Thymus (tissue), 14 donors: Measurements from ENCODE around the gene KLHDC7B. TPM values are rescaled to one million over a fixed set of nuclear protein-coding genes. Genes with fewer than 3 reads are reported as not detected.

Experiments used
- DNase-seq, 9 donors: peaks; one replicate each; pipeline ENCODE4 v3.0.0-alpha.2; 2013; ENCODE audit warnings: low spot score in 9 of 9, low read depth in 6 of 9, missing footprints in 1 of 9
- H3K27ac ChIP-seq, 2 donors: one replicate each; pipeline ENCODE4 v1.5.1; 2013; ENCODE audit warnings: control low read depth in 1 of 2, low read depth in 1 of 2, low read length in 1 of 2, mild to moderate bottlenecking in 1 of 2, moderate library complexity in 1 of 2
- H3K27me3 ChIP-seq, 2 donors: one replicate each; pipeline ENCODE4 v1.5.1; 2013; ENCODE audit warnings: low read length in 1 of 2; ENCODE audit not compliant: control insufficient read depth in 2 of 2, insufficient read depth in 1 of 2
- H3K36me3 ChIP-seq, 2 donors: one replicate each; pipeline ENCODE4 v1.5.1; 2013; ENCODE audit warnings: low read length in 1 of 2, mild to moderate bottlenecking in 1 of 2, moderate library complexity in 1 of 2; ENCODE audit not compliant: control insufficient read depth in 2 of 2, insufficient read depth in 2 of 2
- H3K4me1 ChIP-seq, 2 donors: one replicate each; pipeline ENCODE4 v1.5.1; 2013; ENCODE audit warnings: low read length in 2 of 2; ENCODE audit not compliant: control insufficient read depth in 2 of 2, insufficient read depth in 2 of 2
- H3K4me3 ChIP-seq, 2 donors: one replicate each; pipeline ENCODE4 v1.5.1; 2013; ENCODE audit warnings: low read length in 2 of 2, control low read depth in 1 of 2, mild to moderate bottlenecking in 1 of 2
- H3K9me3 ChIP-seq, 2 donors: one replicate each; pipeline ENCODE4 v1.5.1; 2013; ENCODE audit warnings: low read length in 1 of 2, mild to moderate bottlenecking in 1 of 2; ENCODE audit not compliant: control insufficient read depth in 2 of 2, insufficient read depth in 1 of 2
- WGBS: extraction: QIAGEN DNeasy Blood & Tissue Kit; methylation state at CpG from one replicate; pipeline ENCODE4 v1.1.7; 2013; 5-methylcytosine and 5-hydroxymethylcytosine counted together
- long read RNA-seq, 10 donors: transcript quantifications; one replicate each; lab custom pipeline, GENCODE V29; 2026
- polyA plus RNA-seq: library from polyadenylated mRNA; stranded (reverse); fragments of 200-250 nt; gene quantifications from one replicate; pipeline ENCODE4 v1.2.3, GENCODE V29; 2013
- total RNA-seq: library from RNA; stranded (reverse); fragments of 120-200 nt; gene quantifications from one replicate; pipeline ENCODE4 v1.2.4, GENCODE V29; 2013
- donor health status: healthy.

Gene KLHDC7B
- total RNA-seq, result 6.0 TPM
- 23.4 TPM for polyA plus RNA-seq
- long read RNA-seq, donor 1, full-length matches to known transcripts, result 1 of 1 reads
- long read RNA-seq, donor 1, partial matches to known transcripts, result 0 of 1 reads
- long read RNA-seq, donor 1, other reads (novel, unspliced or antisense), result 0 of 1 reads
- long read RNA-seq, donor 2, full-length matches to known transcripts, result 61 of 61 reads
- long read RNA-seq, donor 2, partial matches to known transcripts, result 0 of 61 reads
- long read RNA-seq, donor 2, other reads (novel, unspliced or antisense), result 0 of 61 reads
- long read RNA-seq, donor 3, full-length matches to known transcripts, result 14 of 14 reads
- long read RNA-seq, donor 3, partial matches to known transcripts, result 0 of 14 reads
- long read RNA-seq, donor 3, other reads (novel, unspliced or antisense), result 0 of 14 reads
- long read RNA-seq, donor 4, full-length matches to known transcripts, result 31 of 31 reads
- long read RNA-seq, donor 4, partial matches to known transcripts, result 0 of 31 reads
- long read RNA-seq, donor 4, other reads (novel, unspliced or antisense), result 0 of 31 reads
- long read RNA-seq, donor 5, full-length matches to known transcripts, result 60 of 60 reads
- long read RNA-seq, donor 5, partial matches to known transcripts, result 0 of 60 reads
- long read RNA-seq, donor 5, other reads (novel, unspliced or antisense), result 0 of 60 reads
- long read RNA-seq, donor 6, full-length matches to known transcripts, result 27 of 27 reads
- long read RNA-seq, donor 6, partial matches to known transcripts, result 0 of 27 reads
- long read RNA-seq, donor 6, other reads (novel, unspliced or antisense), result 0 of 27 reads
- long read RNA-seq, donor 7, full-length matches to known transcripts, result 22 of 22 reads
- long read RNA-seq, donor 7, partial matches to known transcripts, result 0 of 22 reads
- long read RNA-seq, donor 7, other reads (novel, unspliced or antisense), result 0 of 22 reads
- long read RNA-seq, donor 8, full-length matches to known transcripts, result 23 of 23 reads
- long read RNA-seq, donor 8, partial matches to known transcripts, result 0 of 23 reads
- long read RNA-seq, donor 8, other reads (novel, unspliced or antisense), result 0 of 23 reads
- long read RNA-seq, donor 9, full-length matches to known transcripts, result 14 of 14 reads
- long read RNA-seq, donor 9, partial matches to known transcripts, result 0 of 14 reads
- long read RNA-seq, donor 9, other reads (novel, unspliced or antisense), result 0 of 14 reads
- long read RNA-seq, donor 10, full-length matches to known transcripts, result 24 of 24 reads
- long read RNA-seq, donor 10, partial matches to known transcripts, result 0 of 24 reads
- long read RNA-seq, donor 10, other reads (novel, unspliced or antisense), result 0 of 24 reads

GRCh38 chr22:50545522-50546325 lies at the start of gene KLHDC7B:
KLHDC7B (plus strand) TSS chr22:50545899; CDS start chr22:50546244, 345 bp downstream.
- H3K27ac ChIP-seq, result peak within 1 kb of the TSS; percentile 57 to 84
- DNase-seq, result no peak
- H3K27me3 ChIP-seq, result peaks cover 14 to 78% of the 10 kb centered on the region in 2 donors
- H3K4me1 ChIP-seq, result peaks cover 8 to 36% of the 10 kb centered on the region in 2 donors
- H3K4me3 ChIP-seq, result no peak within 1 kb of the TSS
- H3K36me3 ChIP-seq, result no peaks in the 10 kb centered on the region
- 52% methylated on average over 10 of the region's 10 CpGs for WGBS
- no peaks in the 10 kb centered on the region for H3K9me3 ChIP-seq

- Histone ChIP-seq H3K4me1 (no peaks in the 10 kb centered on the region), H3K27me3 (no peaks in the 10 kb centered on the region), H3K9me3 (no peaks in the 10 kb centered on the region), H3K27ac (no peak overlapping the region), H3K36me3 (peaks cover 0 to 2% of the 10 kb centered on the region in 2 donors), H3K4me3 (no peak overlapping the region)
- no peak for DNase-seq
- WGBS, result 91% methylated on average over 6 of the region's 6 CpGs
Observed at GRCh38 chr22:50497093-50497492, 48.6 kb upstream of the KLHDC7B start.

- Histone ChIP-seq H3K36me3 (peaks cover 7 to 15% of the 10 kb centered on the region in 2 donors), H3K27me3 (no peaks in the 10 kb centered on the region), H3K27ac (no peak overlapping the region), H3K4me3 (no peak overlapping the region), H3K4me1 (no peaks in the 10 kb centered on the region), H3K9me3 (no peaks in the 10 kb centered on the region)
- 27% methylated on average over 13 of the region's 13 CpGs for WGBS
- DNase-seq, result peak in 7 of 9 donors; percentile 55 to 84 (median 71)
Observed at GRCh38 chr22:50498322-50498890, 47.3 kb upstream of the KLHDC7B start.

- 98% methylated on average over 12 of the region's 12 CpGs for WGBS
- Histone ChIP-seq H3K9me3 (no peaks in the 10 kb centered on the region), H3K36me3 (peaks cover 17 to 35% of the 10 kb centered on the region in 2 donors), H3K27ac (no peak overlapping the region), H3K4me3 (no peak overlapping the region), H3K27me3 (no peaks in the 10 kb centered on the region), H3K4me1 (no peaks in the 10 kb centered on the region)
- DNase-seq, result no peak
Observed at GRCh38 chr22:50500452-50500851, 45.2 kb upstream of the KLHDC7B start.

GRCh38 chr22:50502096-50502495 lies 43.6 kb upstream of the KLHDC7B start:
- DNase-seq, result no peak
- Histone ChIP-seq H3K27ac (no peak overlapping the region), H3K9me3 (no peaks in the 10 kb centered on the region), H3K4me1 (peaks cover 10 to 12% of the 10 kb centered on the region in 2 donors), H3K36me3 (peaks cover 21 to 41% of the 10 kb centered on the region in 2 donors), H3K4me3 (no peak overlapping the region), H3K27me3 (no peaks in the 10 kb centered on the region)
- WGBS, result 96% methylated on average over 6 of the region's 6 CpGs

GRCh38 chr22:50502628-50503474 lies 42.8 kb upstream of the KLHDC7B start:
- DNase-seq, result no peak
- H3K27ac ChIP-seq, result no peak overlapping the region
- 97% methylated on average over 24 of the region's 24 CpGs for WGBS
- no peaks in the 10 kb centered on the region for H3K9me3 ChIP-seq
- peaks cover 21 to 41% of the 10 kb centered on the region in 2 donors for H3K36me3 ChIP-seq
- H3K4me3 ChIP-seq, result no peak overlapping the region
- H3K27me3 ChIP-seq, result no peaks in the 10 kb centered on the region
- H3K4me1 ChIP-seq, result peaks cover 10 to 12% of the 10 kb centered on the region in 2 donors

- H3K4me1 ChIP-seq, result peaks cover 10 to 14% of the 10 kb centered on the region in 2 donors
- H3K4me3 ChIP-seq, result no peak overlapping the region
- no peaks in the 10 kb centered on the region for H3K9me3 ChIP-seq
- no peaks in the 10 kb centered on the region for H3K27me3 ChIP-seq
- no peak overlapping the region for H3K27ac ChIP-seq
- DNase-seq, result no peak
- WGBS, result 94% methylated on average over 26 of the region's 26 CpGs
- H3K36me3 ChIP-seq, result peaks cover 21 to 41% of the 10 kb centered on the region in 2 donors
Observed at GRCh38 chr22:50503475-50504145, 42.1 kb upstream of the KLHDC7B start.
